C4-2B (cell line): Measurements from ENCODE around the gene PDE4D.

Source experiments
- H3K27ac ChIP-seq: fragments of 450-650 bp; 2 replicates; pipeline ENCODE4 v1.5.1; 2017
- CTCF ChIP-seq: fragments of 450-650 bp; conservative IDR thresholded peaks from 2 replicates; pipeline ENCODE4 v1.5.1; 2017; ENCODE audit warnings: mild to moderate bottlenecking
- ZFX ChIP-seq: fragments of 450-650 bp; IDR thresholded peaks from 2 replicates; pipeline ENCODE4 v1.6.1; 2017

PDE4D gene

GRCh38 chr5:59036274-59036961 lies 857.1 kb downstream of the PDE4D start:
- no peak overlapping the region for H3K27ac ChIP-seq
- TF ChIP-seq ZFX (no peak), CTCF (no peak)

- no peak for TF ChIP-seq CTCF
- no peak for TF ChIP-seq ZFX
- no peak overlapping the region for H3K27ac ChIP-seq
These were observed 857.8 kb downstream of the PDE4D start for GRCh38 chr5:59035681-59036080.

- no peak overlapping the region for H3K27ac ChIP-seq
- TF ChIP-seq ZFX = no peak
- peak; percentile 94 for TF ChIP-seq CTCF
These were observed 858.9 kb downstream of the PDE4D start for GRCh38 chr5:59034498-59035186.

- TF ChIP-seq CTCF (no peak), ZFX (no peak)
- no peak overlapping the region for H3K27ac ChIP-seq
These were observed 866.2 kb downstream of the PDE4D start for GRCh38 chr5:59027145-59027907.

- H3K27ac ChIP-seq = no peak overlapping the region
- TF ChIP-seq CTCF (no peak), ZFX (no peak)
These were observed 867.8 kb downstream of the PDE4D start for GRCh38 chr5:59025734-59026133.

GRCh38 chr5:59021837-59022514 lies 871.5 kb downstream of the PDE4D start:
- TF ChIP-seq ZFX = no peak
- H3K27ac ChIP-seq = no peak overlapping the region

GRCh38 chr5:59021286-59021673 lies 872.2 kb downstream of the PDE4D start:
- no peak for TF ChIP-seq CTCF
- no peak for TF ChIP-seq ZFX
- no peak overlapping the region for H3K27ac ChIP-seq
